ENCODE measurements around the gene LORICRIN.

The LORICRIN gene

DNA sequence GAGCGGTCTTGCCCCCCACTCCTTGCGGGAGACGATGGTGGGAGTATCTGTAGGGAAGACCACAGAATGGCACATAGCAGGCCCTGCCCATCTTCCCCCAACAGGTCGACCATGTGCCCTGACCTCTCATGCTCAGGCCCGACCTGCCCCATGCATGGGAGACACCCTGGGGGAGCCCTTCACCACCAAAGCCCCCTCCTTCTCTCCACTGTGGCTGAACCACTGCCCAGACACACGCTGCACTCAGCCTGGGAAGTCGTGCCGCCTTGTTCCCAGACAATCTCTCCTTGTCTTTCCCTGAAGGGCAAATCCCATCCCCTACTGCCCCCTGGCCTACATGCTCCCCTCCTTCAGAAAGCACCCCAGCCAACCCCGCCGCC, 47.7 kb downstream of the LORICRIN start:
- no peak for DNase-seq

DNA sequence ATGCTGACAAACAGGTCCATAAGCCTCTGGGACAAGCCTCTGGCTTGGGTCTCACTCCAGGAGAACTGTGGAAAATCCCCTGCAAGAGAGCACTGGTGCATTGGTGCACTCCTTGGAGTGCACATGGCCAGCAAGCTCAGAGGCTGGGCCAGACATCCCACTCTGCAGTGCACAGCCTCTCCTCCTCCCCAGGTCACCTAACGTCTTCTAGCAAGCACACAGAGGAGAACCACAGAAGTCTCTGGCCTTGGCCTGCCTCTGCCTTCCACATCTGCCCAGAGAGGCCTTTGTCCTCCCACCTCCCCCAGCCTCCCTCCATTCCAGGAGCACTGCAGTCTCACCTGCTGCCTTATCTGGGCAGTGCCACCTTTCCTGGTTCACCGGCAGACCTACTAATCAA, 49.1 kb downstream of the LORICRIN start:
- DNase-seq, result no peak

DNA sequence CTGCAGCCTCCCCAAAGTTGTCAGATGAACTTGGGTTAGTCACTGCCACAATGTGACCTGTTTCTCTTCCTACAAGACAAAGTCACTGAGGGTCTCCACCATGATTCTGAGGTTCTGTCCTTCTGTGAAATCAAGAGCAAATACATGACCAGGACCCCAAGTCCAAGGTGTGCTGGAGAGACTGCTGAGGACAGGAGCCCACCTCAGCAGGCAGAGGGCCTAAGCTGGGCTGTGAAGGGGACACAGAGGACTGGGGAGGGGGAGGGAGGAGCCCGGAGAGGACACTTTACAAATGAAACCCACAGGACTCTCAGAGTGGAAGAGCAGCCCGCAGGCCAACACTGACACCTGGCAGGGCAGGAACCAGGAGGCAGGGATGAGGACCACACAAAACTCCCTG, 50.0 kb downstream of the LORICRIN start:
- no peak for DNase-seq

DNA sequence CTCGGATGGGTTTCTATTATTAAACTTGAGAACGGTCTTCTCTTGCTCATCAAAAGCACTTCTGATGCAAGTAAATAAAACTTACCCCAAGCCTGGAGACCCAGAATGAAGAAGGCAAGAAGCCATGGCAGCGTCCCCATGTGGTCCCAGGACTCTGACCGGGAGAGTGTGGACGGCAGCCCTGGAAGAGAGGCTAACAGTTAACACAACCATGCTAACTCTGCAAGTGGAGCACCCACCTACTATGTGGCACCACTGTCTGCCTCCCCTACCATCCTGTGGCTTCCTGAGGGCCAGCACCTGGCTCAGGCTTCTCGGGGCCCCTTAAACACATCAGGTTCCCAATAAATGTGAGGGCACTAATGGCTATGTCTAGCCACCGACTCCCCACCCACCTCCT, 51.0 kb downstream of the LORICRIN start:
- no peak for DNase-seq
